Sigmoid colon (tissue), 7 donors: ENCODE data around the gene DPY30. TPM values are rescaled to one million over a fixed set of nuclear protein-coding genes. Genes with fewer than 3 reads are reported as not detected.
A peak's percentile ranks its signal among the peaks of the same experiment; 100 is the strongest.

Experiments
- DNase-seq: peaks from one replicate; pipeline ENCODE4 v3.0.0-alpha.2; 2019
- H3K27ac ChIP-seq, 4 donors: fragments of 200-600 bp; sonication (generic); one replicate each; pipeline ENCODE4 v1.5.1; 2016 to 2019; ENCODE audit warnings: mild to moderate bottlenecking in 1 of 4
- H3K27me3 ChIP-seq, 3 donors: fragments of 200-600 bp; sonication (generic); one replicate each; pipeline ENCODE4 v1.5.1; 2019; ENCODE audit warnings: mild to moderate bottlenecking in 1 of 3
- H3K36me3 ChIP-seq, 4 donors: fragments of 200-600 bp; sonication (generic); one replicate each; pipeline ENCODE4 v1.5.1; 2016 to 2019
- H3K4me1 ChIP-seq, 4 donors: fragments of 200-600 bp; sonication (generic); one replicate each; pipeline ENCODE4 v1.5.1; 2017 to 2019
- H3K4me3 ChIP-seq, 4 donors: fragments of 200-600 bp; sonication (generic); one replicate each; pipeline ENCODE4 v1.5.1; 2017 to 2019; ENCODE audit warnings: mild to moderate bottlenecking in 2 of 4, moderate library complexity in 1 of 4
- H3K9me3 ChIP-seq, 4 donors: fragments of 200-600 bp in 3 of 4; sonication (generic) in 3 of 4; one replicate each; pipeline versions ENCODE4 v1.5.1 to v1.6.1; 2013 to 2019
- CTCF ChIP-seq, 4 experiments: fragments of 450-650 bp in 3 of 4; fragments of 200-600 bp in 1 of 4; IDR thresholded peaks; one replicate each; pipeline ENCODE4 v1.5.1; 2016 to 2019; ENCODE audit warnings: antibody characterized with exemption in 4 of 4, mild to moderate bottlenecking in 3 of 4, moderate library complexity in 2 of 4
- EP300 ChIP-seq, 4 donors: sonication (generic); formaldehyde crosslinking; IDR thresholded peaks; one replicate each; pipeline ENCODE4 v1.6.1; 2017; ENCODE audit warnings: antibody characterized with exemption in 4 of 4
- POLR2A ChIP-seq, 2 donors: fragments of 450-650 bp; IDR thresholded peaks; one replicate each; pipeline ENCODE4 v1.6.1; 2016; ENCODE audit warnings: antibody characterized with exemption in 2 of 2, mild to moderate bottlenecking in 2 of 2, moderate library complexity in 2 of 2
- POLR2AphosphoS5 ChIP-seq, 4 donors: sonication (generic); formaldehyde crosslinking; IDR thresholded peaks; one replicate each; pipeline ENCODE4 v1.6.1; 2017; ENCODE audit warnings: antibody characterized with exemption in 4 of 4
- WGBS, 2 donors: extraction: QIAGEN DNeasy Blood & Tissue Kit; methylation state at CpG; one replicate each; pipeline ENCODE4 v1.1.7; 2013; 5-methylcytosine and 5-hydroxymethylcytosine counted together
- intact Hi-C: fragments of 100-400 bp; cut with DNase I; formaldehyde crosslinking; loops from one replicate; pipeline ENCODE4 v1.15.1; 2023
- polyA plus RNA-seq, 3 donors: library from polyadenylated mRNA; stranded (reverse); fragments of 200-250 nt; gene quantifications; one replicate each; pipeline ENCODE4 v1.2.3, GENCODE V29; 2013
- total RNA-seq, 4 donors: library from RNA; depleted of rRNA; stranded (reverse); fragments of >200 nt; gene quantifications; one replicate each; pipeline ENCODE4 v1.1.0, GENCODE V29; 2016
- donor health status: healthy with polysubstance abuse.
- donor health status: Bipolar disorder and iron deficiency.
- donor health status: healthy.

DPY30 gene
- total RNA-seq (100 to 1,000 TPM in 1 of 4 donors, 10 to 100 TPM in 3; 67.2 to 102 (median 69.0) TPM), polyA plus RNA-seq (100 to 1,000 TPM in 2 of 3 donors, 10 to 100 TPM in 1; 60.6 to 133 (median 102) TPM)

- Histone ChIP-seq H3K9me3 (no peaks in the 10 kb centered on the region), H3K4me3 (peak within 1 kb of the TSS; percentile 85 to 94 (median 93)), H3K27ac (peak within 1 kb of the TSS; percentile 79 to 90 (median 84)), H3K4me1 (peaks cover 0 to 14% (median 9%) of the 10 kb centered on the region in 4 donors), H3K27me3 (no peaks in the 10 kb centered on the region), H3K36me3 (peaks cover 0 to 22% (median 1%) of the 10 kb centered on the region in 4 donors)
- peak; percentile 96 for DNase-seq
- 0% methylated on average over 43 of the region's 43 CpGs for WGBS, 2 donors
- TF ChIP-seq CTCF (IDR thresholded peaks at IDR 0.05) (no peak), EP300 (IDR thresholded peaks at IDR 0.05) (no peak), POLR2A (IDR thresholded peaks at IDR 0.05) (peak; percentile 77 to 78), POLR2AphosphoS5 (IDR thresholded peaks at IDR 0.05) (peak; percentile 85 to 95 (median 93))
- intact Hi-C loops, result loop anchor here (1.0 kb wide), 1 partner anchor 24 kb away; the partner anchor contains the start of gene SPAST
Measured at GRCh38 chr2:32039447-32040219, at the start of gene DPY30. DPY30 (minus strand) TSS chr2:32039805; CDS start chr2:32039456, 349 bp downstream.

DNA sequence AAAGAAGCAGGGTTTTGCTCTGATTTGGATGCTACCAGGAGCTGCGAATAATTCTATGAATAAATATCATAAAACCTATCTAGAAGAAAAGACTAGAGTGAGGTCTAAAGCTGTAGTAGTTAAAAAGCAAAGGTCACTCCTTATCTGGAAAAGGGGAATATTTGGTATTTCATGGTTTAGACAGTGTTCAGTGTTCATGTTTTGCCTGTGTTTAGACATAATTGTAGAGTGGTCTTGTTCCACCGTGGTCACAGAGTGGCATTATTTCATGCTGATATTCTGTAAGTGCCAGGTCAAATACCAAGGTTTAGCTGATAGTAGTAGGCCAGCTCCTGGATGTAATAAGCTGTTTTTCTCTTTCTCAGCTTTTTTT is 34.5 kb upstream of the DPY30 start:
- H3K27ac ChIP-seq, result no peak overlapping the region
- 28 to 69% methylated on average over 2 of the region's 2 CpGs for WGBS, 2 donors
- intact Hi-C loops, result no loop called here
- H3K4me3 ChIP-seq, result no peak overlapping the region
- TF ChIP-seq POLR2A (IDR thresholded peaks at IDR 0.05), result no peak
- no peak for TF ChIP-seq CTCF (IDR thresholded peaks at IDR 0.05)
- no peak for TF ChIP-seq EP300 (IDR thresholded peaks at IDR 0.05)
- TF ChIP-seq POLR2AphosphoS5 (IDR thresholded peaks at IDR 0.05), result no peak
- no peak for DNase-seq
- no peaks in the 10 kb centered on the region for H3K4me1 ChIP-seq
- no peaks in the 10 kb centered on the region for H3K9me3 ChIP-seq
- H3K36me3 ChIP-seq, result no peaks in the 10 kb centered on the region
- no peaks in the 10 kb centered on the region for H3K27me3 ChIP-seq

DNA sequence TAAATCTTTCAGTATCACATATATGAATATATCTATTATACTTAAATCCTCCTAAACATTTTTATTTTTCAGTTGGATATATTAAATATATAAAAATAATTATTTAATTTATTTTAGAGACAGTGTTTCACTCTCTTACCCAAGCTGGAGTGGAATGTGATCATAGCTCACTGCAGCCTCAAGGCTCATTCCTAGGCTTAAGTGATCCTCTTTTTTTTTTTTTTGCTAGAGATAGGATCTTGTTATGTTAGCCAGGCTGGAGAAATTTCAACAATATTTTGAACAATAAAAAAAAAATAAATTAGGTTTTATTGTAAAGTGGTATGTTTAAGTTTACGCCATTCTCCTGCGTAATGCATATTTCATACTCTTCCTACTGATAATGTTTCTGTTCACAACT is 27.9 kb upstream of the DPY30 start:
- Histone ChIP-seq H3K36me3 (no peaks in the 10 kb centered on the region), H3K4me1 (peaks cover 0 to 15% (median 6%) of the 10 kb centered on the region in 4 donors), H3K27me3 (no peaks in the 10 kb centered on the region), H3K9me3 (no peaks in the 10 kb centered on the region), H3K27ac (no peak overlapping the region), H3K4me3 (no peak overlapping the region)
- TF ChIP-seq CTCF (IDR thresholded peaks at IDR 0.05), result no peak
- TF ChIP-seq POLR2AphosphoS5 (IDR thresholded peaks at IDR 0.05), result no peak
- TF ChIP-seq POLR2A (IDR thresholded peaks at IDR 0.05), result no peak
- TF ChIP-seq EP300 (IDR thresholded peaks at IDR 0.05), result no peak
- intact Hi-C loops, result no loop called here
- no peak for DNase-seq
- WGBS, 2 donors, result 99% methylated on average over 2 of the region's 2 CpGs

DNA sequence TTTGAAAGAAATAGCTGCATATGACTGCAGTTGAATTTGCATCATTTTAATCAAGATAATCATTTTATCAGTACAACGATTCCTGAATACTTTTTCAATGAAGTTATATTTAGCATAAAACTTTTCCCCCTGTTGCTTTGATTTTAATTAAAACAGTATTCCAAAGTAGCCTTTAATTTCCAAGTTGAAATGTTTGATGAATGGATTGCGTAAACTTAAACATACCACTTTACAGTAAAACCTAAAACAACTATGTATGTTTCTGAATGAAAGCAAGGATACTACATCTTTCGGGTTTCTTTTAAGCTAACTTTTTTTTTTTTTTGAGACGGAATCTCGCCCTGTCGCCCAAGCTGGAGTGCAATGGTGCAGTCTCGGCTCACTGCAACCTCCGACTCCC is 25.1 kb upstream of the DPY30 start:
- H3K4me1 ChIP-seq, result peaks cover 0 to 18% (median 9%) of the 10 kb centered on the region in 4 donors
- intact Hi-C loops, result loop anchor here (1.0 kb wide), 1 partner anchor 55 kb away; no protein-coding TSS in a partner anchor
- H3K36me3 ChIP-seq, result no peaks in the 10 kb centered on the region
- peak overlapping the region; percentile 55 to 90 (median 71) for H3K4me3 ChIP-seq
- 81 to 85% methylated on average over 8 of the region's 8 CpGs for WGBS, 2 donors
- no peaks in the 10 kb centered on the region for H3K9me3 ChIP-seq
- TF ChIP-seq EP300 (IDR thresholded peaks at IDR 0.05) (no peak), POLR2A (IDR thresholded peaks at IDR 0.05) (no peak), POLR2AphosphoS5 (IDR thresholded peaks at IDR 0.05) (no peak), CTCF (IDR thresholded peaks at IDR 0.05) (no peak)
- H3K27ac ChIP-seq, result peak overlapping the region; percentile 84 to 91 (median 90)
- no peaks in the 10 kb centered on the region for H3K27me3 ChIP-seq
- no peak for DNase-seq
